NCI-H146 treated with DMSO at 0.1 percent for 48 hours (cell line): Measurements from ENCODE around the gene EXOC3L2.
"Not testable (repeated sequence)": the region's sequence is repeated elsewhere in the genome, so short reads cannot be mapped to it uniquely, and the experiment has no call there.

ENCODE experiments used
- DNase-seq: peaks from one replicate; lab custom pipeline; 2025; ENCODE audit not compliant: unreplicated experiment; lab: John Stamatoyannopoulos, UW

Gene EXOC3L2

DNA sequence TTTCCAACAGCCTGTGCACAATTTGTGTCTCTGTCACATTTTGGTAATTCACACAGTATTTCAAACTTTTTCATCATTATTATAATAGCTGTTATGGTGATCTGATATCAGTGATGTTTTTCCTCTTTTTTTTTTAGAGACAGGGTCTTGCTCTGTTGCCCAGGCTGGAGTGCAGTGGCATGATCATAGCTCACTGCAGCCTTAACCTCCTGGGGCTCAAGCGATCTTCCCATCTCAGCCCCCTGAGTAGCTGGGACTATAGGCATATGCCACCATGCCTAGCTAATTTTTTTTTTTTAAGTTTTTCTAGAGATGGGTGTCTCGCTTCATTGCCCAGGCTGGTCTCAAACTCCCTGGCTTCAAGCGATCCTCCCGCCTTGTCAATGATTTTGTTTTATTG, 11.6 kb upstream of the EXOC3L2 start:
- DNase-seq: no peak

GRCh38 chr19:45255611-45256157, 10.5 kb upstream of the EXOC3L2 start:
- DNase-seq: no peak

DNA sequence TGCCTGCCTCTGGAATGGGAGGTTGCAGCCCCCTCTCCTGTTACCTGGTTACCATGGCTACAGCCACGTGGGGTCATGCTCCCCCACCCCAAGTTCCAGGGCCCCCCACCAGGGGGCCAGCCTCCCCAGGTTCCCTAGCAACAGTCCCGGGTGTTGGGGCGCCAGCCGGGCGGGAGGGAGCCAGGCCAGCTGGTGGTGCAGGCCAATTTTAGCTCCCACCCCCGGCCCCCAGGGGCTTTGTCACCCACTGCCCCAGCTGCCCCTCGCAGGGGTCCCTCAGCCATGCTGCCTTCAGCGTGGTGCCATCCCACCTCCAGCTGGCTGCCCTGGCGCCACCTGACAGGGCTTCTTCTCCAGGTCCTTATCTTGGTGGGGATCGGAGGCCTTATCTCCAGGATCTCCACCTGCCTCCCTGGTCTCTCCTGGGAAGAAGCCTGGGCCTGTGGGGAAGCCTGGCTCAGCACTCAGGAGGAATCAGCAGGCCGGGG, 8.9 kb upstream of the EXOC3L2 start:
- no peak for DNase-seq

GRCh38 chr19:45253396-45254027, 8.3 kb upstream of the EXOC3L2 start:
- no peak for DNase-seq

DNA sequence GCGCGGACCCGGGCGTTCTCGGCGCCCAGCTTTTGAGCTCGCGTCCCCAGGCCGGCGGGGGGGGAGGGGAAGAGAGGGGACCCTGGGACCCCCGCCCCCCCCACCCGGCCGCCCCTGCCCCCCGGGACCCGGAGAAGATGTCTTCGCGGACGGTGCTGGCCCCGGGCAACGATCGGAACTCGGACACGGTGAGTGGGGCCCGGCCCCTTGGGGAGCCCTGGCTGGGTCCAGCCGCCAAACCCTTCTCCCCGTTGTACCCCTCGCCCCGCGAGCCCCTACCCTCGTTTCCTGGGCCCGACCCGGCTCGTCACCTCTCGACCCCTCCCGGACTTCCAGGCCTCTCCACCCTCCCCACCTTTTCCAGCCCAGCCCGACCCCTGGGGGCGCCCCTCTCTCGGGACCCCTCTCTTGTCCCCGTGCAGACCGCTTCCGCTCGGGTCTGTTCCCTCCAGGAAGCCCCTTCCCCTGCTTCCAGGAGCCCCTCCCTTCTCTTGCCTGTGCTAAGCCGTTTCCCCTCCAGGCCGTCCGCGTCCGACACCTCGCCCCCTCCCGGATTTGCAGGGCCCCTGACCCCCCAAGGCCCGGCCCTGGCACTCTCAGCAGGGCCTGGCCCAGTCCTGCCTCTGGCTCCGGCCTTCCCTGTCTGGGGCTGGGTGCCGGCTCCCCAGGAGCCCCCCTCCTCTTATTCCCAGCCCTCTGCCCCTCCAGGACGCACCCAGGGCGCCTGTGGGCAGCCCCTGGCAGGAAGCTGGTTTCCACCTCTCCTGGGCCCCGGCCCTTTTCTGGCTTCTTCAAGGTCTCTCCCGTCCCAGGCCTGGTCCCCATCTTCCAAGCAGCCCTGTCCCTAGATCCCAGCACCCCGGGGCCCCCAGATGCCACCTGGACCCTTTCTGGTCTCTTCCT, 6.5 kb upstream of the EXOC3L2 start:
- DNase-seq: no peak

GRCh38 chr19:45250832-45251451, 5.7 kb upstream of the EXOC3L2 start, which contains the start of gene MARK4:
Gene MARK4, plus strand, starts transcription at chr19:45251271. Its CDS starts 318 bp downstream, at chr19:45251589.
- DNase-seq: no peak

DNA sequence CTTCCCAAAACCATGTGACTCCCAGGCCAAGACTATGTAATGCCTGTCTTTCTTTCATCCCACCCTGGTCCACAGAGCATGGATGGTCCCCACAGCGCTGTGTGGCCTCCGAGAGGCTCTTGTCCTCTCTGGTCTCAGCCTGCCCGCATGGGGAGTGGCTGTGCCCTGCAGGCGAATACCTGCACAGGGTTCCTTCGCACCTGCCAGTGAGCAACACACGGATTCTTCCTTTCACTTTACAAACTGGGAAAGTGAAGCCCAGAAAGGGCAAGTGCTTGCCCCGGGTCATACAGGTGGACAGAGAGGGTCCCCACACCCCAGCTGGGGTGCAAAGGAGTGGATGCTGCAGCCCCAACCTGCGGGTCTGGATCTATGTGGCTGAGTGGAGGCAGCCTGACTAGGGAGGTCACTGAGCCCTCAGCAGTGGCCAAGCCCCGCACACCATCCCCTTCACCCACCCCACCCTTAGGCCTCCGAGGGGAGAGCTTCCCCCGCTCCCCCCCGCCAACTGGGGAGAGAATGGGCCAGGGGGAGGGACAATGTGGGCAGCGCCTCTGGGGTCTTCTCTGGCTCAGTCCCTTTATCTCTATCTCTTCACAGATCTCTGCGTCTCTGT, 5.1 kb upstream of the EXOC3L2 start:
- no peak for DNase-seq

DNA sequence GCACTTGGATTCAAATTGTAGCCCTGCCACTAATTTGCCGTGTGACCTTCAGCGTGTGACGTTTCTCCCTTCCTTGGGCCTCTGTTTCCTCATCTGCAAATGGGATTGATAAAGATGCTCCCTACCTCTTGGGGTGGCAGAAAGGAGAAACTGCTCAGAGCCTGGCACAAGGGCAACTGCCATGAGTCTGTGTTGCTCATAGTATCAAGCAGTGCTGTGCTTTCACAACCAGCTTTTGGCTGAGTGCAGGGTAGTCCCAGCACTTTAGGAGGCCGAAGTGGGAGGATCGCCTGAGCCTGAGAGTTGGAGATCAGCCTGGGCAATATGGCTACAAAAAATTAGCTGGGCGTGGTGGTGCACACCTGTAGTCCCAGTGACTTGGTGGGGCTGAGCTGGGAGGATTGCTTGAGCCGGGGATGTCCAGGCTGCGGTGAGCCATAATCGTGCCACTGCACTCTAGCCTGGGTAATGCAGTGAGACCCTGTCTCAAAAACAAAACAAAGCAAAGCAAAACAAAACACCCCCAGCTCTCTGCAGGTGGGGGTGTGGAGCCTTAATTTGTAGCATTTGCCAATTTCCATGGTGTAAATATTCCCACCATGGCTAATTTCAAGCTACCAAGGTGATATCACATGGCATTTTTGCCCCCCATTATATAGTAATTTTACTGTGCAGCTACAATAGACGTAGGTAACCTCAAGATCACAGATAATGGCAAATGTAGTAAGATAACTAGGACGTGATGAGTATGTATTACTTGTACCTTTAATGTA, 4.2 kb upstream of the EXOC3L2 start:
- DNase-seq: no peak

DNA sequence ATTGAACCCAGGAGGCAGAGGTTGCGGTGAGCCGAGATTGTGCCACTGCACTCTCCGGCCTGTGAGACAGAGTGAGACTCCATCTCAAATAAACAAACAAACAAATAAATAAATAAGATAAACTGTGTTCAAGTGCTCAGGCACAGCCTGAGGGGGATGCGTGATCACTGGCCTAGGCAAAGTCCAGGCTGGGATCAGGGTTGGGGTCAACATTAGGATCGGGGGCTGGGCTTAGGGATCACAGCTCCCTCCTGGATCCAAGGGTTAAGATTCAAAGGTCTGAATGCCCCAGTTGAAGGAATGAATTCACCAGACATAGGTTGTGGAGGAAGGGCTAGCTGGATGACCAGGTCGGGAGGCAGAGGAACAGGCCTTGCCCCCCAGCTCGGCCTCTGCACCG, 1.9 kb upstream of the EXOC3L2 start:
- no peak for DNase-seq

DNA sequence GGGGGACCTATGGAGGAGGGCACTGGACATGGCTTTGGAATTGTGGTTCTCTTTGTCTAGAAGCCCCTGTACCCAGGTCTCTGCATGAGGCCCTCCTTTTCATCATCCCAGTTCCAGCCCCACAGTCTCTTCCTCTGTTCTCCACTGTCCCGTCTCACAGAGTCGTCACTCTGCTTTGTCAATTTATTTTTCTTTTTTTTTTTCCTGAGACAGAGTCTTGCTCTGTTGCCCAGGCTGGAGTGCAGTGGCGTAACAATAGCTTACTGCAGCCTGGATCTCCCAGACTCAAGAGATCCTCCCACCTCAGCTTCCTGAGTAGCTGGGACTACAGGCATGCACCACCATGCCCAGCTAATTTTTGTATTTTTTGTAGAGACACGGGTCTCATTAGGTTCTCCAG, 619 bp upstream of the EXOC3L2 start:
- DNase-seq: no peak

GRCh38 chr19:45244133-45244794, 943 bp downstream of the EXOC3L2 start:
- no peak for DNase-seq

DNA sequence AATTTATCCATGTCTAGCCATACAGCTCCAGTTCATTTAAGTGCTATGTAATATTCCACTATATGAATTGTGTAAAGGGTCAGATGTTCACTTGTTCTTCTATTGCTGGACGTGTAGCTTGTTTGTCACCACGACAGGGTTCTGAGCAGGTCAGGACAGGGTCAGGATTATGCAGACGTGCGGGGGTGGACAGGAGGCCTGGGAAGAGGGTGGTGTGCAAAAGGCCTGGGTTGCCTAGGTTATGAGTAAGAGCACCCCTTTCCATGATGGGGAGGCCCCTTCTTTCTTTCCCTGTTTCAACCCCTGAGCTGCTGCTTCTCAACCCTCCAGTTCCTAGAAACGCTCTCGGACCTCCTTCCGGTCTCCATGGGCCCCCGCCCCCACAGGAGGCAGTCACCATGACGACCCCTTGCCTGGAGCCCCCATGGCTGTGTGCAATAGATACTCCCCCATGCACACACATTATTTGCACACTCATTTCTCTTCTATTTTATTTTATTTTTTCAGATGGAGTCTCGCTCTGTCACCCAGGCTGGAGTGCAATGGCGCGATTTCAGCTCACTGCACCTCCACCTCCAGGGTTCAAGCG, 2.0 kb downstream of the EXOC3L2 start:
- DNase-seq: no peak

- DNase-seq: no peak
Observed at GRCh38 chr19:45238556-45238955, 6.7 kb downstream of the EXOC3L2 start.

DNA sequence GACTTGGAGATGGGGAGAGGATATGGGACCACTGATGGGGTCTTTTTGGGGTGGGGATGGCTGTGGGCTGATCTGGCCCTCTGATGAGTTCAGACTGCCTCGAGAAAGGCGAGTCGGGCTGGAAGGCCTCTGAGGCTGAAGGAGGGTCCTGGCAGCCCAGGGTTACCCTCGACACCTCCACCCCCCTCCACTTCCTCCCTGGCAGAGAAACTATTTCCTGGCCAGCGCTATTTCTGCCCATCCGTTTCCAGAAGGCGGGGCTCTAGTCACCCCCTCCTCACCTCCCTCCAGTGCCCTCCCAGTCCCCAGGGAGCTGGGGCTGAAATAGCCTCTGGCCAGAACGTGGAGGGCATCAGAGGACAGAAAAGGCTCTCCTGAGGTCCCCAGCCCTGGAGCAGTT, 9.7 kb downstream of the EXOC3L2 start:
- DNase-seq: no peak

DNA sequence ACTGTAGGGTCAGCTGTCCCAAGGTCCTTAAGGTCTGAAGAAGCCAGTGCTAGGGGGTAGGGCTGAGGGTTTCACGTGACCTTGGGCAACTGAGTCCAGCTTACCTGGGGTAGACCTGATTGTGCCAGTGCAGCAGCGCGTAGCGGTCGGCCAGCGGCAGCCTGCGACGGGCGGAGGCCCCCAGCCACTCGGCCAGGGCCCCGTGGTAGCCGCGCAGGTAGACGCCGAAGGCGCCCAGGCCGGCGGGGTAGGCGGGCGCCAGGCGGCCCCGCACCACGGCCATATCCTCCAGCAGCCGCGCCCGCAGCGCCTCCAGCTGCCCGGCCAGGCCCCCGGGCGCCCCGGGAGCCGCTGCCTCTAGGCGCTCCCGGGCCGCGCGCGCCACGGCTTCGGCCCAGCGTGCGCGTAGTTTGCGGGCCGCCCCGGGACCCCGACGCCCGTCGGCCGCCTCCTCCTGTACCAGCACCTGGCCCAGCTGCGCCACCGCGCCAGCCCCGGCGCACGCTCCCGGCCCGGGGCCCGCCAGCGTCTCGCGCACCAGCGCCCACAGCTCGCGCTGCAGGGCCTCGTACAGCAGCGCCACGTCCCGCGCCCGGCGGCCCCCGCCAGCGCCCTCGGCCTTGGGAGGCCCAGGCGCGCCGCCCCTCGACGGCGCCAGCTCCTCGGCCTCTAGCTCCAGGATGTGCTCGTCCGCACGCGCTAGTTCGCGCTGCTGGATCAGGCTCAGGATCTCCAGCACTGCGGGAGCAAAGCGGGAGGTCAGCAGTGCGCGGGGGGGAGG, 10.9 kb downstream of the EXOC3L2 start:
- no peak for DNase-seq

DNA sequence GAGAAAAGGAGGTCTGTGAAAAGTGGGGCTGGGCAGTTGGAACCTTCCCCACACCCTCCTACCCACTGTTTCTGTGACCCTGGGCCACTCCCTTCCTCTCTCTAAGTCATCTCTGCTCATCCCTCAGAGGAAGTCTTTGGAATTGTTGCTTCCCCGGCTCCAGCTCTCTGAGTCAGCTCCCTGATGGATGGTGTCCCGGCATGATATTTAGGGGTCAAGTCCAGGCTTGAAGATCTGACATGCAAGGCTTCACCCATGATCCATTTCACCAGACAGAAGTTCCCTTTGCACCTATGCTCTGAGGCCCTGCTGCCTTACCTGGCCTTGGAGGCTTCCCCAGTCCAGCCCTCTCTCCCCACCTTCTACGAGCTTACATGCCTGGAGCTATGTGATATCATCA, 13.3 kb downstream of the EXOC3L2 start:
- DNase-seq: no peak

- not testable (repeated sequence) for DNase-seq
Observed at GRCh38 chr19:45229056-45229455, 16.2 kb downstream of the EXOC3L2 start.

GRCh38 chr19:45224645-45225044, 20.6 kb downstream of the EXOC3L2 start:
- no peak for DNase-seq

GRCh38 chr19:45223879-45224278, 21.3 kb downstream of the EXOC3L2 start:
- DNase-seq: no peak
